Stimulated activated CD8-positive, alpha-beta memory T cell treated with anti-CD3 and anti-CD28 coated beads, Interleukin-4, amount 100 ng/mL, for 4 hours (primary cell): ENCODE results near the gene RAB6C.
"Not testable (repeated sequence)": the region's sequence is repeated elsewhere in the genome, so short reads cannot be mapped to it uniquely, and the experiment has no call there.

Experiments
- DNase-seq, 2 donors: peaks; one replicate each; pipeline ENCODE4 v3.0.0-alpha.2; 2020; ENCODE audit warnings: low read depth in 2 of 2, low spot score in 1 of 2

Gene RAB6C

DNA sequence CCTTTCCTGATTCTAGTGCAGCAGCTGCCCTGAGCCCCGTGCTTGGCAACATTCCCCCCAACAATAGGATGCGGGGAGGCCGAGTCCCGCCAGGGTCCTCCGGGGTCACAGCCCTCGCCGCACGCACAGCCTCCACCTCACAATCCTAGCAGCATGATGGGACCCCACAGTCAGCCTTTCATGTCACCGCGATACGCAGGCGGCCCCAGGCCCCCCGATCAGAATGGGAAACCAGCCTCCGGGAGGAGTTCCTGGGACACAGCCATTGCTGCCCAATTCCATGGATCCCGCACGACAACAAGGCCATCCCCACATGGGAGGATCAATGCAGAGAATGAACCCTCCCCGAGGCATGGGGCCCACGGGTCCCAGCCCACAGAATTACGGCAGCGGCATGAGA lies 13.7 kb downstream of the RAB6C start:
- not testable (repeated sequence) for DNase-seq

DNA sequence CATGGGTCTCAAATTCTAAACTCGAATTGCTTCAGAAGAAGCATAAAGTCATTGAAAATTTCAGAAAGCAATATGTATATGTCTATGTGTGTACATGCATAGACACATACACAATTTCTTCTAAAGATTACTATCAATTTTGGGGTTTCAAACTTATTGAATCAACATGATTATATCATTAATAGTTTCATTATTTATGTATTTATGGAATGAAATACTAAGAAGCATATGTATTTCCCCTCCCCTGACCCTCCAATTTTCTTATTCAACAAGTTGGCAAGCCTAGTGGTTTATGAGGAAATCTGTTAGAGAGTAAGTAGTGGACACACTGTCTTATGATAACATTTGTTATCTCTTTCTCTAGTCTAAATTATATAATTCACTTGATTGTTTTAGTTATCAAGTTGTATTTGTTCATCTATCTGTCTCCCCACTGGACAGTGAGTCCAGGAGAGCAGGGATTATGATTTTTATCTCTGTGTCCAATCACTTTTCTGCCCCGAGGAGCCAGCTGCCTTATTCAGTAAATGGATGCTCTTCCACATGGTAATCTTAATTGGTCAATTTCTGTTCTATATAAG lies 17.3 kb downstream of the RAB6C start:
- DNase-seq = not testable (repeated sequence)

DNA sequence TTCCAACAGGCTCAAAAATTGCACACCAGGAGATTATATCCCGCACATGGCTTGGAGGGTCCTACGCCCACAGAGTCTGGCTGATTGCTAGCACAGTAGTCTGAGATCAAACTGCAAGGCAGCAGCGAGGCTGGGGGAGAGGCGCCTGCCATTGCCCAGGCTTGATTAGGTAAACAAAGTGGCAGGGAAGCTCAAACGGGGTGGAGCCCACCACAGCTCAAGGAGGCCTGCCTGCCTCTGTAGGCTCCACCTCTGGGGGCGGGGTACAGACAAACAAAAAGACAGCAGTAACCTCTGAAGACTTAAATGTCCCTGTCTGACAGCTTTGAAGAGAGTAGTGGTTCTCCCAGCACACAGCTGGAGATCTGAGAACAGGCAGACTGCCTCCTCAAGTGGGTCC lies 19.3 kb downstream of the RAB6C start:
- not testable (repeated sequence) for DNase-seq

DNA sequence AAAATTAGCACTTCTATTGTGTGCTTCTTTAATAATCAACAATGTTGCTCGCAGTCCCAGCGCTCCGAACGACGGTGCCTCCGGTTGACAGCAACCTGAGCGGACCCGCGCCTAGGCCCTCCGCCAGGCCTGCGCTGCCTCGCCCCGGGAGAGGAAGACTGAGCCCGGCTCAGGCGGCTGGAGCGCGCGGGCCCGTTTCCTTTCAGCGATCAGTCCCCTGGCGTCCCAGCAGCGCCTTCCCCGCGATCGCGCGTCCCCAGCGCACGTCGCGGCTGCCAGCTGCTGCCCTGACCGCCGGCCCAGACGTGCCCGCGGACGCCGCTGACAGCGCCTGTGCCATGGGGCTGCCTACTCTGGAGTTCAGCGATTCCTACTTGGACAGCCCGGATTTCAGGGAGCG lies 26.4 kb downstream of the RAB6C start:
- DNase-seq = not testable (repeated sequence)

DNA sequence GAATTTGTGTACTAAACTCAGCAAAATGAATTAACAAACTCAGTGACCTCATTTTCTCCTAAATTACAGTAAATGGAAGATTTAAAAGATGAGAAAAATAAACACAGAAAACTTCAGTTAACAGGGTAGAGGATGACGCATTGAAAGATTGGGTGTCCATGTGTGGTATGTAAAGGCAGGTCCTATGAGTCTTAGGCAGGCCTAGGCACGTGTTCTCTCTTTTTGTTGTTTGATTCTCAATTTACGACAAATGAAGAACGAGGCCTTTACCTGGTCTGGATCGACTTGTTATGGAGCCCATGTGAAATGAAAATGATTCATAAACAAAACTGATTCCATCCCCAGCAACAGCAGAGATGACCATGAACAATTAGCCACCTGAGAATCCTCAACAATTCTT lies 37.2 kb downstream of the RAB6C start:
- DNase-seq = not testable (repeated sequence)

GRCh38 chr2:130019402-130019801 lies 39.9 kb downstream of the RAB6C start:
- no peak for DNase-seq

GRCh38 chr2:130020069-130020468 lies 40.6 kb downstream of the RAB6C start:
- DNase-seq = not testable (repeated sequence)

- not testable (repeated sequence) for DNase-seq
These were observed 46.5 kb downstream of the RAB6C start for GRCh38 chr2:130025931-130026330.
